ENCODE results near the gene NHLH1.

- TF ChIP-seq CTCF (IDR thresholded peaks at IDR 0.05) (no peak), POLR2A (IDR thresholded peaks at IDR 0.05) (no peak)
Observed at GRCh38 chr1:160332516-160332915, 34.4 kb upstream of the NHLH1 start.
